Brain microvascular endothelial cell (primary cell): ENCODE results near the gene MSI2.

Source experiments
- DNase-seq: peaks from one replicate; pipeline ENCODE4 v3.0.0-alpha.2; 2020
- H3K27ac ChIP-seq: fragments of 250-450 bp; sonication (Bioruptor Pico); 2 replicates; pipeline ENCODE4 v1.5.1; 2020; ENCODE audit warnings: mild to moderate bottlenecking, moderate library complexity
- H3K27me3 ChIP-seq: fragments of 250-450 bp; sonication (Bioruptor Pico); replicated peaks from 2 replicates; pipeline ENCODE4 v1.5.1; 2020; ENCODE audit warnings: mild to moderate bottlenecking
- H3K36me3 ChIP-seq: fragments of 250-450 bp; sonication (Bioruptor Pico); replicated peaks from 2 replicates; pipeline ENCODE4 v1.5.1; 2020; ENCODE audit warnings: mild to moderate bottlenecking
- H3K4me3 ChIP-seq: 2 replicates; pipeline ENCODE4 v1.5.1; 2011; ENCODE audit warnings: low read depth, mild to moderate bottlenecking, control low read depth, low read length, moderate library complexity
- CTCF ChIP-seq: IDR thresholded peaks from 2 replicates; pipeline ENCODE4 v1.5.1; 2011; ENCODE audit warnings: low read depth, mild to moderate bottlenecking, moderate library complexity, low read length, control low read depth, inconsistent platforms; ENCODE audit errors: missing control alignments
- in situ Hi-C: cut with HindIII; loops from 2 replicates; pipeline ENCODE4 v1.10.0; 2017; ENCODE audit warnings: low sequenced_read_pairs, low pct_ligation_motif_present

MSI2 gene

GRCh38 chr17:57666946-57667345 lies 410.6 kb downstream of the MSI2 start:
- H3K36me3 ChIP-seq: no peaks in the 10 kb centered on the region
- no peak for TF ChIP-seq CTCF
- no peak for DNase-seq
- no peaks in the 10 kb centered on the region for H3K27me3 ChIP-seq
- H3K27ac ChIP-seq: no peak overlapping the region
- H3K4me3 ChIP-seq: no peak overlapping the region
- in situ Hi-C loops: no loop called here

GRCh38 chr17:57667461-57667923 lies 411.2 kb downstream of the MSI2 start:
- in situ Hi-C loops: no loop called here
- Histone ChIP-seq H3K27ac (no peak overlapping the region), H3K36me3 (no peaks in the 10 kb centered on the region), H3K27me3 (no peaks in the 10 kb centered on the region), H3K4me3 (no peak overlapping the region)
- no peak for TF ChIP-seq CTCF
- DNase-seq: no peak

GRCh38 chr17:57668332-57668731 lies 412.0 kb downstream of the MSI2 start:
- no peak for TF ChIP-seq CTCF
- no peak overlapping the region for H3K27ac ChIP-seq
- DNase-seq: no peak
- no peaks in the 10 kb centered on the region for H3K27me3 ChIP-seq
- H3K4me3 ChIP-seq: no peak overlapping the region
- H3K36me3 ChIP-seq: no peaks in the 10 kb centered on the region
- in situ Hi-C loops: no loop called here

GRCh38 chr17:57669671-57670529 lies 413.6 kb downstream of the MSI2 start:
- no peaks in the 10 kb centered on the region for H3K27me3 ChIP-seq
- no peak for DNase-seq
- H3K4me3 ChIP-seq: no peak overlapping the region
- no peak for TF ChIP-seq CTCF
- H3K36me3 ChIP-seq: no peaks in the 10 kb centered on the region
- no peak overlapping the region for H3K27ac ChIP-seq
- in situ Hi-C loops: no loop called here

GRCh38 chr17:57670769-57671569 lies 414.6 kb downstream of the MSI2 start:
- no peak for TF ChIP-seq CTCF
- no peak for DNase-seq
- in situ Hi-C loops: no loop called here

More at GRCh38 chr17:57670769-57671569, 414.6 kb downstream of the MSI2 start:
- H3K27ac ChIP-seq: no peak overlapping the region
- H3K27me3 ChIP-seq: no peaks in the 10 kb centered on the region
- no peak overlapping the region for H3K4me3 ChIP-seq
- no peaks in the 10 kb centered on the region for H3K36me3 ChIP-seq
